Kidney epithelial cell (primary cell): ENCODE results near the gene BBS1. TPM values are rescaled to one million over a fixed set of nuclear protein-coding genes. Genes with fewer than 3 reads are reported as not detected.

Experiments used
- DNase-seq: peaks from one replicate; pipeline ENCODE4 v3.0.0-alpha.2; 2010; ENCODE audit warnings: low read depth
- H3K27me3 ChIP-seq: 2 replicates; pipeline ENCODE4 v1.6.0; 2011; ENCODE audit warnings: low read length; ENCODE audit not compliant: control insufficient read depth, insufficient read depth
- H3K36me3 ChIP-seq: 2 replicates; pipeline ENCODE4 v1.5.1; 2011; ENCODE audit warnings: low read length; ENCODE audit not compliant: control insufficient read depth, insufficient read depth
- H3K4me3 ChIP-seq: 2 replicates; pipeline ENCODE4 v1.5.1; 2011; ENCODE audit warnings: low read depth, mild to moderate bottlenecking, control low read depth, low read length
- CTCF ChIP-seq: IDR thresholded peaks from 2 replicates; pipeline ENCODE4 v1.5.1; 2011; ENCODE audit warnings: mild to moderate bottlenecking, moderate library complexity, low read length, control low read depth, inconsistent platforms; ENCODE audit not compliant: insufficient read depth, poor library complexity, severe bottlenecking
- total RNA-seq: library from RNA; depleted of rRNA; stranded (reverse); fragments of >200 nt; gene quantifications from 2 replicates; pipeline ENCODE4 v1.2.3, GENCODE V29; 2015

The BBS1 gene
- total RNA-seq, 1 donor from 2014 or later = 39.6 TPM

GRCh38 chr11:66475349-66476172 lies 34.9 kb upstream of the BBS1 start:
- no peaks in the 10 kb centered on the region for H3K27me3 ChIP-seq
- no peaks in the 10 kb centered on the region for H3K36me3 ChIP-seq
- no peak overlapping the region for H3K4me3 ChIP-seq
- no peak for TF ChIP-seq CTCF
- DNase-seq = no peak

- H3K4me3 ChIP-seq = no peak overlapping the region
- no peak for DNase-seq
- H3K27me3 ChIP-seq = no peaks in the 10 kb centered on the region
- H3K36me3 ChIP-seq = no peaks in the 10 kb centered on the region
- TF ChIP-seq CTCF = no peak
Observed at GRCh38 chr11:66476173-66476840, 34.1 kb upstream of the BBS1 start.

- H3K36me3 ChIP-seq = no peaks in the 10 kb centered on the region
- H3K4me3 ChIP-seq = no peak overlapping the region
- H3K27me3 ChIP-seq = no peaks in the 10 kb centered on the region
- no peak for DNase-seq
- no peak for TF ChIP-seq CTCF
Observed at GRCh38 chr11:66476841-66477251, 33.6 kb upstream of the BBS1 start.

GRCh38 chr11:66477263-66478201 lies 32.9 kb upstream of the BBS1 start:
- DNase-seq = no peak
- no peak for TF ChIP-seq CTCF
- Histone ChIP-seq H3K36me3 (no peaks in the 10 kb centered on the region), H3K27me3 (no peaks in the 10 kb centered on the region), H3K4me3 (no peak overlapping the region)

GRCh38 chr11:66478729-66479393 lies 31.6 kb upstream of the BBS1 start:
- DNase-seq = no peak
- Histone ChIP-seq H3K27me3 (no peaks in the 10 kb centered on the region), H3K36me3 (no peaks in the 10 kb centered on the region), H3K4me3 (peak overlapping the region; percentile 87)
- peak; percentile 86 for TF ChIP-seq CTCF
